WTC11 (cell line): Measurements from ENCODE around the gene MAP3K3. TPM values are rescaled to one million over a fixed set of nuclear protein-coding genes. Genes with fewer than 3 reads are reported as not detected.
A peak's percentile ranks its signal among the peaks of the same experiment; 100 is the strongest.

Experiments
- ATAC-seq: fragments of 200-7000 bp; cut with Tn5 transposase; 2 replicates; pipeline ENCODE4 v1.10.0; 2021; ENCODE audit warnings: mild to moderate bottlenecking, moderate library complexity
- CTCF ChIA-PET: fragments of 300-600 bp; sonication (Branson Sonifier 250); formaldehyde crosslinking; loops from one replicate; lab custom pipeline; 2021; ENCODE audit warnings: antibody characterized with exemption; lab: Charles Lee
- POLR2A ChIA-PET: fragments of 350-600 bp; sonication (Branson Sonifier 250); formaldehyde crosslinking; loops from one replicate; lab custom pipeline; 2021; ENCODE audit warnings: antibody characterized with exemption; lab: Charles Lee
- DNase-seq: peaks from one replicate; pipeline ENCODE4 v3.0.0; 2021; ENCODE audit warnings: low spot score
- H3K27ac Mint-ChIP-seq: 2 replicates; pipeline ENCODE4 v1.8.0; 2021; ENCODE audit warnings: mixed read lengths
- H3K27me3 Mint-ChIP-seq: 2 replicates; pipeline ENCODE4 v1.8.0; 2021; ENCODE audit warnings: low read depth, mild to moderate bottlenecking, moderate library complexity, mixed read lengths
- H3K36me3 Mint-ChIP-seq: 2 replicates; pipeline ENCODE4 v1.8.0; 2021; ENCODE audit warnings: mixed read lengths
- H3K4me1 Mint-ChIP-seq: 2 replicates; pipeline ENCODE4 v1.8.0; 2022; ENCODE audit warnings: mixed read lengths
- H3K4me3 Mint-ChIP-seq: 2 replicates; pipeline ENCODE4 v1.8.0; 2021; ENCODE audit warnings: mild to moderate bottlenecking, moderate library complexity, mixed read lengths
- H3K9me3 Mint-ChIP-seq: 2 replicates; pipeline ENCODE4 v1.8.0; 2021; ENCODE audit warnings: mixed read lengths
- AR ChIP-seq: fragments of 250-450 bp; sonication (Bioruptor Pico); IDR thresholded peaks from 2 replicates; pipeline ENCODE4 v1.9.0; 2021; ENCODE audit warnings: mild to moderate bottlenecking
- ATF1 ChIP-seq: sonication (generic); formaldehyde crosslinking; IDR thresholded peaks from 2 replicates; pipeline ENCODE4 v1.8.1; 2023; ENCODE audit warnings: mild to moderate bottlenecking, moderate library complexity, missing genetic modification reagents
- CDX4 ChIP-seq: fragments of 250-450 bp; sonication (Bioruptor Pico); IDR thresholded peaks from 2 replicates; pipeline ENCODE4 v1.9.0; 2021; ENCODE audit warnings: moderate library complexity, mild to moderate bottlenecking, inconsistent platforms, borderline replicate concordance
- CREM ChIP-seq: sonication (generic); formaldehyde crosslinking; IDR thresholded peaks from 2 replicates; pipeline ENCODE4 v1.8.1; 2022; ENCODE audit warnings: mild to moderate bottlenecking, missing genetic modification reagents, moderate library complexity
- EMX1 ChIP-seq: fragments of 250-450 bp; sonication (Bioruptor Pico); IDR thresholded peaks from 2 replicates; pipeline ENCODE4 v1.8.0; 2021; ENCODE audit warnings: mild to moderate bottlenecking
- ESRRA ChIP-seq: sonication (generic); formaldehyde crosslinking; IDR thresholded peaks from 2 replicates; pipeline ENCODE4 v1.8.1; 2022; ENCODE audit warnings: mild to moderate bottlenecking, missing genetic modification reagents, borderline replicate concordance
- FOXJ3 ChIP-seq: sonication (generic); formaldehyde crosslinking; IDR thresholded peaks from 2 replicates; pipeline ENCODE4 v1.9.0; 2021; ENCODE audit warnings: missing genetic modification reagents, mild to moderate bottlenecking, borderline replicate concordance
- GABPB1 ChIP-seq: sonication (generic); formaldehyde crosslinking; IDR thresholded peaks from 2 replicates; pipeline ENCODE4 v1.8.1; 2023; ENCODE audit warnings: mild to moderate bottlenecking, missing genetic modification reagents
- MYBL2 ChIP-seq: sonication (generic); formaldehyde crosslinking; IDR thresholded peaks from 2 replicates; pipeline ENCODE4 v1.8.1; 2023; ENCODE audit warnings: mild to moderate bottlenecking, moderate library complexity, missing genetic modification reagents
- NR2C2 ChIP-seq: sonication (generic); formaldehyde crosslinking; IDR thresholded peaks from 2 replicates; pipeline ENCODE4 v1.8.0; 2022; ENCODE audit warnings: mild to moderate bottlenecking, missing genetic modification reagents
- PREB ChIP-seq: sonication (generic); formaldehyde crosslinking; IDR thresholded peaks from 2 replicates; pipeline ENCODE4 v1.8.1; 2022; ENCODE audit warnings: mild to moderate bottlenecking, missing genetic modification reagents, moderate library complexity, borderline replicate concordance
- PRRX2 ChIP-seq: fragments of 250-450 bp; sonication (Bioruptor Pico); IDR thresholded peaks from 2 replicates; pipeline ENCODE4 v1.8.0; 2021; ENCODE audit warnings: mild to moderate bottlenecking
- TEAD1 ChIP-seq: sonication (generic); formaldehyde crosslinking; IDR thresholded peaks from 2 replicates; pipeline ENCODE4 v1.8.0; 2022; ENCODE audit warnings: mild to moderate bottlenecking, missing genetic modification reagents
- TEAD4 ChIP-seq: sonication (generic); formaldehyde crosslinking; IDR thresholded peaks from 2 replicates; pipeline ENCODE4 v1.8.0; 2022; ENCODE audit warnings: mild to moderate bottlenecking, missing genetic modification reagents
- USF1 ChIP-seq: sonication (generic); formaldehyde crosslinking; IDR thresholded peaks from 2 replicates; pipeline ENCODE4 v1.8.0; 2022; ENCODE audit warnings: mild to moderate bottlenecking, missing genetic modification reagents
- ZBTB43 ChIP-seq: sonication (generic); formaldehyde crosslinking; IDR thresholded peaks from 2 replicates; pipeline ENCODE4 v1.8.1; 2023; ENCODE audit warnings: mild to moderate bottlenecking, missing genetic modification reagents
- ZNF121 ChIP-seq: sonication (generic); formaldehyde crosslinking; IDR thresholded peaks from 2 replicates; pipeline ENCODE4 v1.8.0; 2023; ENCODE audit warnings: missing genetic modification reagents
- ZNF396 ChIP-seq: fragments of 250-450 bp; sonication (Bioruptor Pico); IDR thresholded peaks from 2 replicates; pipeline ENCODE4 v1.8.0; 2021; ENCODE audit warnings: mild to moderate bottlenecking, moderate library complexity, borderline replicate concordance
- ZNF423 ChIP-seq: fragments of 250-450 bp; sonication (Bioruptor Pico); IDR thresholded peaks from 2 replicates; pipeline ENCODE4 v2.1.2; 2022; ENCODE audit warnings: mild to moderate bottlenecking, moderate library complexity
- ZNF671 ChIP-seq: fragments of 250-450 bp; sonication (Bioruptor Pico); IDR thresholded peaks from 2 replicates; pipeline ENCODE4 v1.8.0; 2021; ENCODE audit warnings: mild to moderate bottlenecking
- total RNA-seq: library from RNA; stranded (reverse); gene quantifications from 3 replicates; pipeline ENCODE4 v1.2.3, GENCODE V29; 2021

Gene MAP3K3
- total RNA-seq, 1 experiment from 2014 or later = 25.7 TPM

GRCh38 chr17:63626551-63627180, 4.4 kb downstream of the MAP3K3 start (continued):
- TF ChIP-seq NR2C2 (CRISPR knock-in tag) = no peak
- no peak for TF ChIP-seq ZNF671 (CRISPR knock-in tag)

GRCh38 chr17:63629627-63630026, 7.4 kb downstream of the MAP3K3 start:
- H3K36me3 Mint-ChIP-seq = no peaks in the 10 kb centered on the region
- TF ChIP-seq AR (no peak), MYBL2 (CRISPR knock-in tag) (no peak), CDX4 (no peak), PRRX2 (CRISPR knock-in tag) (no peak), USF1 (CRISPR knock-in tag) (no peak), ZBTB43 (CRISPR knock-in tag) (no peak), TEAD1 (CRISPR knock-in tag) (no peak), TEAD4 (CRISPR knock-in tag) (no peak), ZNF396 (CRISPR knock-in tag) (no peak), ZNF423 (CRISPR knock-in tag) (no peak), ESRRA (CRISPR knock-in tag) (no peak), ATF1 (CRISPR knock-in tag) (no peak), GABPB1 (no peak)
- DNase-seq (no peak), ATAC-seq (no peak)
- H3K4me1 Mint-ChIP-seq = peaks cover 52% of the 10 kb centered on the region
- ChIA-PET POLR2A (no interaction called here), CTCF (interaction anchor here (0.6 kb wide), 1 partner anchor 57 kb away, joined by 3 read pairs; no protein-coding TSS in a partner anchor)
- H3K9me3 Mint-ChIP-seq = no peaks in the 10 kb centered on the region
- no peak overlapping the region for H3K27ac Mint-ChIP-seq
- no peaks in the 10 kb centered on the region for H3K27me3 Mint-ChIP-seq
- no peak overlapping the region for H3K4me3 Mint-ChIP-seq

GRCh38 chr17:63631062-63631461, 8.8 kb downstream of the MAP3K3 start:
- CTCF ChIA-PET = interaction anchor here (0.7 to 1.5 kb wide), 3 partner anchors 9 to 153 kb away, joined by 3 to 6 read pairs (median 5); partner anchors contain the start of gene MAP3K3
- no peak for TF ChIP-seq FOXJ3
- peak; percentile 93 for TF ChIP-seq ZNF121 (CRISPR knock-in tag)
- no peak for TF ChIP-seq PREB (CRISPR knock-in tag)
- TF ChIP-seq EMX1 (CRISPR knock-in tag) = no peak
- TF ChIP-seq CREM (CRISPR knock-in tag) = no peak
- POLR2A ChIA-PET = no interaction called here
- ATAC-seq = no peak
- no peak for DNase-seq
- Mint-ChIP-seq H3K4me3 (peak overlapping the region; percentile 0; the same call in 1 of the 2 replicates), H3K27me3 (no peaks in the 10 kb centered on the region), H3K36me3 (no peaks in the 10 kb centered on the region), H3K4me1 (peaks cover 56% of the 10 kb centered on the region), H3K27ac (peak overlapping the region; percentile 93), H3K9me3 (no peaks in the 10 kb centered on the region)
